SK-N-SH (cell line): ENCODE measurements around the gene GLIS1. TPM values are rescaled to one million over a fixed set of nuclear protein-coding genes. Genes with fewer than 3 reads are reported as not detected.
"Not testable (repeated sequence)": the region's sequence is repeated elsewhere in the genome, so short reads cannot be mapped to it uniquely, and the experiment has no call there.

ENCODE experiments used
- CTCF ChIA-PET: fragments of 300-600, 350-600 bp; formaldehyde crosslinking; extraction: SDS; loops from one replicate; lab custom pipeline; 2021; lab: Yijun Ruan, JAX
- POLR2A ChIA-PET: fragments of 350-600 bp; sonication (Branson Sonifier 250); formaldehyde crosslinking; extraction: SDS; loops from one replicate; lab custom pipeline; 2020; ENCODE audit warnings: antibody characterized with exemption, inconsistent platforms; lab: Yijun Ruan, JAX
- DNase-seq: peaks from one replicate; pipeline ENCODE4 v3.0.0; 2012
- H2AFZ ChIP-seq: fragments of 200-600 bp; sonication (generic); 2 replicates; pipeline ENCODE4 v1.8.1; 2016; ENCODE audit warnings: antibody characterized with exemption, mild to moderate bottlenecking, low read depth
- H3F3A ChIP-seq: fragments of 200-600 bp; sonication (generic); replicated peaks from 2 replicates; pipeline ENCODE3; 2016; ENCODE audit warnings: antibody characterized with exemption, mild to moderate bottlenecking; ENCODE audit not compliant: insufficient read depth
- H3K27ac ChIP-seq, 2 experiments: fragments of 200-500 bp in 1 of 2; fragments of 200-600 bp in 1 of 2; sonication (Bioruptor generic) in 1 of 2; sonication (generic), shearing (Covaris generic) in 1 of 2; 2 replicates each; pipeline versions ENCODE4 v1.5.1 to v1.6.1; 2014 to 2016; ENCODE audit warnings: low read depth in 2 of 2, inconsistent platforms in 1 of 2, low read length in 1 of 2, mild to moderate bottlenecking in 1 of 2, mixed read lengths in 1 of 2
- H3K27me3 ChIP-seq: fragments of 200-600 bp; sonication (generic), shearing (Covaris generic); 2 replicates; pipeline ENCODE4 v1.6.1; 2016; ENCODE audit warnings: mixed run types; ENCODE audit not compliant: insufficient read depth
- H3K36me3 ChIP-seq, 2 experiments: fragments of 200-500 bp in 1 of 2; fragments of 200-600 bp in 1 of 2; sonication (Bioruptor generic) in 1 of 2; sonication (generic) in 1 of 2; replicated peaks in 1 of 2; 2 replicates each; pipeline versions ENCODE3 to v1.5.1; 2014 to 2016; ENCODE audit warnings: low read length in 1 of 2, mild to moderate bottlenecking in 1 of 2; ENCODE audit not compliant: insufficient read depth in 2 of 2, control insufficient read depth in 1 of 2
- H3K4me1 ChIP-seq, 2 experiments: fragments of 200-500 bp in 1 of 2; fragments of 200-600 bp in 1 of 2; sonication (Bioruptor generic) in 1 of 2; sonication (generic), shearing (Covaris generic) in 1 of 2; 2 replicates each; pipeline versions ENCODE4 v1.5.1 to v1.6.1; 2014 to 2016; ENCODE audit warnings: low read depth in 1 of 2, low read length in 1 of 2, mixed run types in 1 of 2; ENCODE audit not compliant: insufficient read depth in 2 of 2, control insufficient read depth in 1 of 2
- H3K4me2 ChIP-seq: fragments of 200-600 bp; sonication (generic), shearing (Covaris generic); 2 replicates; pipeline ENCODE4 v1.6.1; 2017; ENCODE audit warnings: mixed run types
- H3K4me3 ChIP-seq, 2 experiments: fragments of 200-500 bp in 1 of 2; fragments of 200-600 bp in 1 of 2; sonication (Bioruptor generic) in 1 of 2; sonication (generic), shearing (Covaris generic) in 1 of 2; 2 replicates each; pipeline versions ENCODE4 v1.5.1 to v1.8.1; 2014 to 2016; ENCODE audit warnings: low read depth in 2 of 2, inconsistent platforms in 1 of 2, low read length in 1 of 2, mild to moderate bottlenecking in 1 of 2, mixed read lengths in 1 of 2, moderate library complexity in 1 of 2
- H3K79me2 ChIP-seq: fragments of 200-600 bp; sonication (generic); 2 replicates; pipeline ENCODE4 v1.8.1; 2017; ENCODE audit warnings: mild to moderate bottlenecking; ENCODE audit not compliant: insufficient read depth
- H3K9ac ChIP-seq: fragments of 200-600 bp; sonication (generic); 2 replicates; pipeline ENCODE4 v1.6.1; 2017; ENCODE audit warnings: mixed run types
- H3K9me2 ChIP-seq: fragments of 200-600 bp; sonication (generic); 2 replicates; pipeline ENCODE4 v1.6.1; 2017; ENCODE audit warnings: mixed run types
- H3K9me3 ChIP-seq: fragments of 200-600 bp; sonication (generic); 2 replicates; pipeline ENCODE4 v1.6.1; 2017; ENCODE audit warnings: mixed run types, mild to moderate bottlenecking, moderate library complexity
- H4K20me1 ChIP-seq: fragments of 200-600 bp; sonication (generic); 2 replicates; pipeline ENCODE4 v1.6.1; 2017; ENCODE audit warnings: mild to moderate bottlenecking, mixed run types; ENCODE audit not compliant: insufficient read depth
- CHD2 ChIP-seq: fragments of 150-350 bp; IDR thresholded peaks from 2 replicates; pipeline ENCODE4 v1.6.1; 2018; ENCODE audit warnings: low read length; ENCODE audit not compliant: partially characterized antibody
- EZH2phosphoT487 ChIP-seq: fragments of 200-600 bp; sonication (generic); IDR thresholded peaks from 2 replicates; pipeline ENCODE4 v1.6.1; 2017; ENCODE audit warnings: low read depth, mixed run types, mild to moderate bottlenecking, antibody characterized with exemption, moderate library complexity, borderline replicate concordance
- JUND ChIP-seq: IDR thresholded peaks from 2 replicates; pipeline ENCODE4 v1.4.0; 2012
- MEF2A ChIP-seq: IDR thresholded peaks from 2 replicates; pipeline ENCODE4 v1.4.0; 2012; ENCODE audit warnings: low read depth, borderline replicate concordance
- NRF1 ChIP-seq: IDR thresholded peaks from 2 replicates; pipeline ENCODE4 v1.6.1; 2012; ENCODE audit warnings: low read depth, mild to moderate bottlenecking, low read length
- POLR2AphosphoS5 ChIP-seq: IDR thresholded peaks from 2 replicates; pipeline ENCODE4 v1.6.1; 2012; ENCODE audit warnings: low read depth, low read length
- RAD21 ChIP-seq: IDR thresholded peaks from 2 replicates; pipeline ENCODE4 v1.6.1; 2012; ENCODE audit warnings: mild to moderate bottlenecking, low read length
- RFX5 ChIP-seq: IDR thresholded peaks from 2 replicates; pipeline ENCODE4 v1.6.1; 2012; ENCODE audit warnings: mild to moderate bottlenecking, improper control_type of control experiment, low read length
- SIN3A ChIP-seq: IDR thresholded peaks from 2 replicates; pipeline ENCODE4 v1.6.1; 2012; ENCODE audit warnings: low read depth, mild to moderate bottlenecking, low read length, moderate library complexity, borderline replicate concordance
- TEAD4 ChIP-seq: IDR thresholded peaks from 2 replicates; pipeline ENCODE4 v1.4.0; 2012; ENCODE audit warnings: mild to moderate bottlenecking, borderline replicate concordance; ENCODE audit not compliant: insufficient read depth
- YY1 ChIP-seq: IDR thresholded peaks from 2 replicates; pipeline ENCODE4 v1.4.0; 2012; ENCODE audit warnings: low read depth, mild to moderate bottlenecking
- WGBS: methylation state at CpG from one replicate; pipeline ENCODE4 v1.1.6; 2017; ENCODE audit warnings: low lambda C conversion rate; 5-methylcytosine and 5-hydroxymethylcytosine counted together
- polyA plus RNA-seq, 3 experiments: library from polyadenylated mRNA; depleted of rRNA; stranded (reverse); fragments of >200 nt; gene quantifications; 2 replicates each; pipeline ENCODE4 v1.2.3, GENCODE V29; 2012
- TF ChIP-seq, protein P1 (sequence below): fragments of 150-350 bp; IDR thresholded peaks from 2 replicates; pipeline ENCODE4 v1.6.1; 2017; ENCODE audit warnings: antibody characterized with exemption, low read length, low read depth, borderline replicate concordance
- TF ChIP-seq, protein P2 (sequence below): IDR thresholded peaks from 2 replicates; pipeline ENCODE4 v1.4.0; 2012; ENCODE audit warnings: low read depth, borderline replicate concordance
- TF ChIP-seq, protein P3 (sequence below): IDR thresholded peaks from 2 replicates; pipeline ENCODE4 v1.4.0; 2012; ENCODE audit warnings: low read depth, borderline replicate concordance

Gene GLIS1
- polyA plus RNA-seq, 1 of the 3 experiments (the other 2 are of a cell fraction), result 0.13 TPM

DNA sequence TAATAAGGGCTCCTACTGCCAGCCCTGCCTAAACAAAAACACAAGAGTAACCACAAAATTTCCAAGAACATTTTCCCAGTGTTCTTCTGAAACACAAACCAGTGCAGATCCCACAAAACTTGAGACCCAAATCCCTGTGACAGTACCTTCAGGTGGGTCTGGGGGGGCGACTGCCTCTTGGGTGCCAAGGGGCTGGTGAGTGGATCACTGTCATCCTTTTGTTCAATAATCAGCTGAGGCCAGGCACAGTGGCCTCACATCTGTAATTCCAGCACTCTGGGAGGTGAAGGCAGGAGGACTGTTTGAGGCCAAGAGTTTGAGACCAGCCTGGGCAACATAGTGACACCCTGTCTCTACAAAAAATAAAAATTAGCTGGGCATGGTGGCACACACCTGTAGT is 87.6 kb downstream of the GLIS1 start (continued):
- TF ChIP-seq JUND (no peak), EZH2phosphoT487 (no peak), SIN3A (no peak)
- TF ChIP-seq, protein P1, sequence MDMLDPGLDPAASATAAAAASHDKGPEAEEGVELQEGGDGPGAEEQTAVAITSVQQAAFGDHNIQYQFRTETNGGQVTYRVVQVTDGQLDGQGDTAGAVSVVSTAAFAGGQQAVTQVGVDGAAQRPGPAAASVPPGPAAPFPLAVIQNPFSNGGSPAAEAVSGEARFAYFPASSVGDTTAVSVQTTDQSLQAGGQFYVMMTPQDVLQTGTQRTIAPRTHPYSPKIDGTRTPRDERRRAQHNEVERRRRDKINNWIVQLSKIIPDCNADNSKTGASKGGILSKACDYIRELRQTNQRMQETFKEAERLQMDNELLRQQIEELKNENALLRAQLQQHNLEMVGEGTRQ, result no peak

DNA sequence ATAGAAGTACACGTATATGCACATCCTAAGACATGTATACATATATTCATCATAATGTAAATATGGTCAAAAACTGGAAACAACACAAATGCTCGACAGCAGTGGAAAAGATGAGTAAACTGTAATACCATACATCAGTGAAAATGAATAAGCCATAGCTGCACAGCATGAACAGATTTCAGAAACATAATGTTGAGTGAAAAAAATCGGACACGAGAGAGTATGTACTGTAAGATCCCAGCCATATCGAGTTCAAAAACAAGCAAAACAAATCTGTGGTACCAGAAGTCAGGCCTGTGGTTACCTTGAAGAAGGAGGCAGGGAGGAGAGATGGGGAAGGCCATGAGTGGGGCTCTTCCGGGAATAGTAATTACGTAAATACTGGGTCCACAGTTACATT is 90.4 kb downstream of the GLIS1 start:
- H3K79me2 ChIP-seq, result no peaks in the 10 kb centered on the region
- WGBS, result 60% methylated on average over 7 of the region's 7 CpGs

DNA sequence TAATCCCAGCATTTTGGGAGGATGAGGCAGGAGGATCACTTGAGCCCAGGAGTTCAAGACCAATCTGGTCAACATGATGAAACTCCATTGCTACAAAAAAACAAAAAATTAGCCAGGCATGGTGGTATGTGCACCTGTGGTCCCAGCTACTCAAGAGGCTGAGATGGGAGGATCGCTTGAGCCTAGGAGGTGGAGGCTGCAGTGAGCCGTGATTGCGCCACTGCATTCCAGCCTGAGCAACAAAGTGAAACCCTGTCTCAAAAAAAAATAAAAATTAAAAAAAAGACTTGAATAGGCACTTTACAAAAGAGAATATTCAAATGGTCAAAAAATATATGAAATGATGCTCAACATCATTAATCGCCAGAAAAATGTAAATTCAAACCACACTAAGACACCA is 91.0 kb downstream of the GLIS1 start:
- 90% methylated on average over 4 of the region's 4 CpGs for WGBS
- not testable (repeated sequence) for H3K9ac ChIP-seq

More for the DNA sequence above, 90.4 kb downstream of the GLIS1 start:
- no peak for TF ChIP-seq POLR2AphosphoS5
- TF ChIP-seq RAD21, result no peak
- TF ChIP-seq RFX5, result no peak
- TF ChIP-seq, protein P2, sequence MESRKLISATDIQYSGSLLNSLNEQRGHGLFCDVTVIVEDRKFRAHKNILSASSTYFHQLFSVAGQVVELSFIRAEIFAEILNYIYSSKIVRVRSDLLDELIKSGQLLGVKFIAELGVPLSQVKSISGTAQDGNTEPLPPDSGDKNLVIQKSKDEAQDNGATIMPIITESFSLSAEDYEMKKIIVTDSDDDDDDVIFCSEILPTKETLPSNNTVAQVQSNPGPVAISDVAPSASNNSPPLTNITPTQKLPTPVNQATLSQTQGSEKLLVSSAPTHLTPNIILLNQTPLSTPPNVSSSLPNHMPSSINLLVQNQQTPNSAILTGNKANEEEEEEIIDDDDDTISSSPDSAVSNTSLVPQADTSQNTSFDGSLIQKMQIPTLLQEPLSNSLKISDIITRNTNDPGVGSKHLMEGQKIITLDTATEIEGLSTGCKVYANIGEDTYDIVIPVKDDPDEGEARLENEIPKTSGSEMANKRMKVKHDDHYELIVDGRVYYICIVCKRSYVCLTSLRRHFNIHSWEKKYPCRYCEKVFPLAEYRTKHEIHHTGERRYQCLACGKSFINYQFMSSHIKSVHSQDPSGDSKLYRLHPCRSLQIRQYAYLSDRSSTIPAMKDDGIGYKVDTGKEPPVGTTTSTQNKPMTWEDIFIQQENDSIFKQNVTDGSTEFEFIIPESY, result no peak
- TF ChIP-seq CHD2, result no peak
- no peak for TF ChIP-seq TEAD4
- TF ChIP-seq, protein P3, sequence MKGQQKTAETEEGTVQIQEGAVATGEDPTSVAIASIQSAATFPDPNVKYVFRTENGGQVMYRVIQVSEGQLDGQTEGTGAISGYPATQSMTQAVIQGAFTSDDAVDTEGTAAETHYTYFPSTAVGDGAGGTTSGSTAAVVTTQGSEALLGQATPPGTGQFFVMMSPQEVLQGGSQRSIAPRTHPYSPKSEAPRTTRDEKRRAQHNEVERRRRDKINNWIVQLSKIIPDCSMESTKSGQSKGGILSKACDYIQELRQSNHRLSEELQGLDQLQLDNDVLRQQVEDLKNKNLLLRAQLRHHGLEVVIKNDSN, result no peak
- TF ChIP-seq YY1, result no peak
- TF ChIP-seq, protein P1, result no peak
- no peak for TF ChIP-seq NRF1
- TF ChIP-seq MEF2A, result no peak
- TF ChIP-seq, all 33 proteins: peak for 0
- Histone ChIP-seq H2AFZ (no peak overlapping the region), H3K9me2 (no peaks in the 10 kb centered on the region), H3K27ac (no peak overlapping the region), H3K9me3 (no peaks in the 10 kb centered on the region), H4K20me1 (no peaks in the 10 kb centered on the region), H3K4me1 (peaks cover 0 to 9% of the 10 kb centered on the region in 2 experiments; a peak in 1 of 4 replicates), H3F3A (peaks cover 6% of the 10 kb centered on the region), H3K9ac (no peak overlapping the region), H3K4me2 (no peak overlapping the region), H3K36me3 (no peaks in the 10 kb centered on the region), H3K27me3 (no peaks in the 10 kb centered on the region), H3K4me3 (no peak overlapping the region)
- CTCF ChIA-PET, result interaction anchor here (0.7 kb wide), 1 partner anchor 36 kb away, joined by 3 read pairs; no protein-coding TSS in a partner anchor
- POLR2A ChIA-PET, result no interaction called here
- DNase-seq, result no peak

More for the DNA sequence above, 91.0 kb downstream of the GLIS1 start:
- DNase-seq, H2AFZ ChIP-seq, H3K27ac ChIP-seq, H3F3A ChIP-seq, H3K9me3 ChIP-seq, H3K27me3 ChIP-seq, H3K36me3 ChIP-seq, POLR2A ChIA-PET, H3K4me2 ChIP-seq, H4K20me1 ChIP-seq, H3K9me2 ChIP-seq, H3K4me3 ChIP-seq, H3K79me2 ChIP-seq: not testable (repeated sequence)
- peaks cover 0 to 15% of the 10 kb centered on the region in 2 experiments; a peak in 1 of 4 replicates for H3K4me1 ChIP-seq
- CTCF ChIA-PET, result interaction anchor here (0.7 to 1.3 kb wide), 3 partner anchors 12 to 175 kb away, joined by 3 to 4 read pairs (median 3); no protein-coding TSS in a partner anchor
